VCaP (cell line): ENCODE measurements around the gene RARA.
"Not testable (repeated sequence)": the region's sequence is repeated elsewhere in the genome, so short reads cannot be mapped to it uniquely, and the experiment has no call there.

Source experiments
- H3K27ac ChIP-seq: fragments of 450-650 bp; 2 replicates; pipeline ENCODE4 v1.5.1; 2017
- CTCF ChIP-seq: fragments of 450-650 bp; conservative IDR thresholded peaks from 2 replicates; pipeline ENCODE4 v1.5.1; 2017; ENCODE audit warnings: mild to moderate bottlenecking, moderate library complexity

The RARA gene

GRCh38 chr17:40378966-40379365, 70.0 kb downstream of the RARA start:
- no peak for TF ChIP-seq CTCF

GRCh38 chr17:40382251-40382650, 73.3 kb downstream of the RARA start:
- no peak overlapping the region for H3K27ac ChIP-seq
- TF ChIP-seq CTCF, result no peak

More at GRCh38 chr17:40378966-40379365, 70.0 kb downstream of the RARA start:
- H3K27ac ChIP-seq, result no peak overlapping the region

GRCh38 chr17:40386555-40386954, 77.6 kb downstream of the RARA start:
- H3K27ac ChIP-seq, result not testable (repeated sequence)

- H3K27ac ChIP-seq, result no peak overlapping the region
- TF ChIP-seq CTCF, result peak; percentile 80
These were observed 90.2 kb downstream of the RARA start for GRCh38 chr17:40399185-40399584.

GRCh38 chr17:40402668-40403067, 93.7 kb downstream of the RARA start:
- TF ChIP-seq CTCF, result no peak
- H3K27ac ChIP-seq, result no peak overlapping the region

GRCh38 chr17:40404003-40404402, 95.0 kb downstream of the RARA start:
- H3K27ac ChIP-seq, result no peak overlapping the region

More at GRCh38 chr17:40404003-40404402, 95.0 kb downstream of the RARA start:
- no peak for TF ChIP-seq CTCF
